Subcutaneous adipose tissue (tissue), 4 donors: Measurements from ENCODE around the gene PCDHGA1. TPM values are rescaled to one million over a fixed set of nuclear protein-coding genes. Genes with fewer than 3 reads are reported as not detected.

Experiments
- total RNA-seq, 4 donors: library from RNA; depleted of rRNA; stranded (reverse); fragments of >200 nt; gene quantifications; one replicate each; pipeline ENCODE4 v1.1.0, GENCODE V29; 2016
- TF ChIP-seq, protein P1 (sequence below): fragments of 450-650 bp; IDR thresholded peaks from one replicate; pipeline ENCODE4 v1.5.1; 2016; ENCODE audit warnings: low read depth, mild to moderate bottlenecking, control low read depth, antibody characterized with exemption, moderate library complexity

The PCDHGA1 gene
- total RNA-seq, 4 donors from 2014 or later = under 0.01 to 0.38 (median 0.33) TPM

GRCh38 chr5:141419074-141419880 lies 89.0 kb downstream of the PCDHGA1 start:
- TF ChIP-seq, protein P1, sequence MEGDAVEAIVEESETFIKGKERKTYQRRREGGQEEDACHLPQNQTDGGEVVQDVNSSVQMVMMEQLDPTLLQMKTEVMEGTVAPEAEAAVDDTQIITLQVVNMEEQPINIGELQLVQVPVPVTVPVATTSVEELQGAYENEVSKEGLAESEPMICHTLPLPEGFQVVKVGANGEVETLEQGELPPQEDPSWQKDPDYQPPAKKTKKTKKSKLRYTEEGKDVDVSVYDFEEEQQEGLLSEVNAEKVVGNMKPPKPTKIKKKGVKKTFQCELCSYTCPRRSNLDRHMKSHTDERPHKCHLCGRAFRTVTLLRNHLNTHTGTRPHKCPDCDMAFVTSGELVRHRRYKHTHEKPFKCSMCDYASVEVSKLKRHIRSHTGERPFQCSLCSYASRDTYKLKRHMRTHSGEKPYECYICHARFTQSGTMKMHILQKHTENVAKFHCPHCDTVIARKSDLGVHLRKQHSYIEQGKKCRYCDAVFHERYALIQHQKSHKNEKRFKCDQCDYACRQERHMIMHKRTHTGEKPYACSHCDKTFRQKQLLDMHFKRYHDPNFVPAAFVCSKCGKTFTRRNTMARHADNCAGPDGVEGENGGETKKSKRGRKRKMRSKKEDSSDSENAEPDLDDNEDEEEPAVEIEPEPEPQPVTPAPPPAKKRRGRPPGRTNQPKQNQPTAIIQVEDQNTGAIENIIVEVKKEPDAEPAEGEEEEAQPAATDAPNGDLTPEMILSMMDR = no peak

DNA sequence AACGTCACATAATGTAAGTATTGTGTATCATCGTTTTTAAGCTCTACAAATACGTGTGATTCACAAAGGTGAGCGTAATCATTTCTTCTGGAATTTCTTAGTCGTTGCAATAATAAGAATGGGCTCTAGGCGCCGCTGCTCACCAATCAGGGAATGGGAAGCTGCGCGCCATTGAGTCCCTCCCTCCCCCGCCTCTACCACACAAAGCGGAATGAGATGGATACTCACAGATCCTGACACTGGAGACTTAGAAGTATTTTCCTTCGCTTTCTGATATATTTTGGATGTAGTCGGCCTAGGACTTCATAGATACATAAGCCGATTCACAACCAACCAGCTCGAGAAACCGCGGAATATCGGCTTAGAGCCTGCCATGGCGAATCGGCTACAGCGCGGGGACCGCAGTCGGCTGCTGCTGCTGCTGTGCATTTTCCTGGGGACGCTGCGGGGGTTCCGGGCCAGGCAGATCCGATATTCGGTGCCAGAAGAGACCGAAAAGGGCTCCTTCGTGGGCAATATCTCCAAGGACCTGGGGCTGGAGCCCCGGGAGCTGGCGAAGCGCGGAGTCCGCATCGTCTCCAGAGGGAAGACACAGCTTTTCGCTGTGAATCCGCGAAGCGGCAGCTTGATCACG lies 90.7 kb downstream of the PCDHGA1 start, which contains the start of gene PCDHGA11:
TSS of gene PCDHGA11 (plus strand) at position 197 of the 634 bp plus-strand sequence. CDS start at position 374, 177 bp downstream.
- TF ChIP-seq, protein P1 = no peak

- TF ChIP-seq, protein P1 = no peak
These were observed 91.2 kb downstream of the PCDHGA1 start for GRCh38 chr5:141421489-141421855.

GRCh38 chr5:141422742-141423291 lies 92.5 kb downstream of the PCDHGA1 start:
- TF ChIP-seq, protein P1 = no peak

GRCh38 chr5:141427783-141428426 lies 97.6 kb downstream of the PCDHGA1 start:
- TF ChIP-seq, protein P1 = no peak

GRCh38 chr5:141430332-141431113 lies 100.2 kb downstream of the PCDHGA1 start, which contains the start of gene PCDHGA12:
Gene PCDHGA12 (plus strand): TSS chr5:141430507. CDS start chr5:141430760, 253 bp downstream.
- TF ChIP-seq, protein P1 = no peak
